ENCODE results near the gene SPSB1. TPM values are rescaled to one million over a fixed set of nuclear protein-coding genes. Genes with fewer than 3 reads are reported as not detected.

The SPSB1 gene
- total and polyA plus RNA-seq, 2 of the 4 experiments (the other 2 are of a cell fraction) = 16.7 to 19.8 TPM

GRCh38 chr1:9244501-9245229 lies 48.0 kb upstream of the SPSB1 start:
- Histone ChIP-seq H3K23ac (ENCODE audit: low read depth, low read length) (no peak overlapping the region), H2AK5ac (ENCODE audit: low read depth, low read length) (no peak overlapping the region), H2AK9ac (replicated peaks; ENCODE audit: low read depth, low read length, poor library complexity) (no peak overlapping the region), H2AFZ (replicated peaks; ENCODE audit: low read length, poor library complexity) (no peak overlapping the region), H3K14ac (replicated peaks; ENCODE audit: low read depth, low read length) (no peak overlapping the region), H3K4me1 (ENCODE audit: control insufficient read depth, insufficient read depth, low read length) (peaks cover 16% of the 10 kb centered on the region), H3K9ac (ENCODE audit: low read depth, low read length) (no peak overlapping the region), H3K4me3 (ENCODE audit: insufficient read depth, low read depth, low read length) (no peak overlapping the region), H2BK20ac (ENCODE audit: low read depth, low read length) (no peak overlapping the region), H3K18ac (ENCODE audit: low read depth, low read length) (no peak overlapping the region), H3K79me1 (ENCODE audit: low read depth in 1 of 2, low read length in 2 of 2) (peaks cover 10 to 50% of the 10 kb centered on the region in 2 experiments; a peak in 3 of 4 replicates), H3K4me2 (ENCODE audit: low read depth, low read length) (no peak overlapping the region), H2BK15ac (ENCODE audit: low read depth, low read length) (no peak overlapping the region), H3K4ac (ENCODE audit: low read depth, low read length) (no peak overlapping the region), H4K5ac (ENCODE audit: low read depth, low read length) (no peak overlapping the region), H3K27me3 (ENCODE audit: control insufficient read depth, insufficient read depth, low read length) (no peaks in the 10 kb centered on the region), H3K36me3 (ENCODE audit: control insufficient read depth, insufficient read depth, low read length) (peaks cover 16% of the 10 kb centered on the region; the same call in 1 of the 2 replicates), H3K56ac (ENCODE audit: extremely low read depth, insufficient read depth, low read length) (no peak overlapping the region), H3K27ac (ENCODE audit: insufficient read depth, low read length) (no peak overlapping the region), H3K9me1 (ENCODE audit: insufficient read depth, low read length) (peaks cover 24% of the 10 kb centered on the region; the same call in 1 of the 2 replicates), H2BK5ac (ENCODE audit: low read depth, low read length, poor library complexity, severe bottlenecking) (no peak overlapping the region), H3K9me3 (ENCODE audit: control insufficient read depth, insufficient read depth, low read length) (no peaks in the 10 kb centered on the region), H4K20me1 (ENCODE audit: insufficient read depth, low read length) (no peaks in the 10 kb centered on the region), H2BK120ac (ENCODE audit: low read depth, low read length) (no peak overlapping the region), H4K8ac (ENCODE audit: low read depth in 2 of 2, low read length in 2 of 2) (no peak overlapping the region), H4K91ac (ENCODE audit: insufficient read depth, low read depth, low read length) (no peak overlapping the region)
- dilution Hi-C loops (cut with HindIII; ENCODE audit: low sequenced_read_pairs, unreplicated experiment) (no loop called here), intact Hi-C loops (cut with micrococcal nuclease) (no loop called here), in situ Hi-C loops (cut with MboI; ENCODE audit: low sequenced_read_pairs) (no loop called here)
- BruUV-seq (replicated peaks) = no TSS peak
- TF ChIP-seq MAZ (IDR thresholded peaks at IDR 0.05; ENCODE audit: borderline replicate concordance, low read depth, low read length) = no peak
- TF ChIP-seq, protein P1, sequence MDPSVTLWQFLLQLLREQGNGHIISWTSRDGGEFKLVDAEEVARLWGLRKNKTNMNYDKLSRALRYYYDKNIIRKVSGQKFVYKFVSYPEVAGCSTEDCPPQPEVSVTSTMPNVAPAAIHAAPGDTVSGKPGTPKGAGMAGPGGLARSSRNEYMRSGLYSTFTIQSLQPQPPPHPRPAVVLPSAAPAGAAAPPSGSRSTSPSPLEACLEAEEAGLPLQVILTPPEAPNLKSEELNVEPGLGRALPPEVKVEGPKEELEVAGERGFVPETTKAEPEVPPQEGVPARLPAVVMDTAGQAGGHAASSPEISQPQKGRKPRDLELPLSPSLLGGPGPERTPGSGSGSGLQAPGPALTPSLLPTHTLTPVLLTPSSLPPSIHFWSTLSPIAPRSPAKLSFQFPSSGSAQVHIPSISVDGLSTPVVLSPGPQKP (IDR thresholded peaks at IDR 0.05; ENCODE audit: borderline replicate concordance, low read depth, low read length) = no peak
- ChIA-PET POLR2A (ENCODE audit: unreplicated experiment) (interaction anchor here (0.6 kb wide), 1 partner anchor 8 kb away, joined by 3 read pairs; no protein-coding TSS in a partner anchor), CTCF (interaction anchor here (1.2 to 1.5 kb wide), 2 partner anchors 10 to 134 kb away, joined by 3 to 5 read pairs; partner anchors contain the start of gene H6PD)
- DNase-seq (no peak), ATAC-seq (ENCODE audit: low read depth) (no peak)
- WGBS, 2 experiments (ENCODE audit: extremely low coverage in 2 of 2, insufficient read length in 1 of 2) = 52% methylated on average over 2 of the region's 9 CpGs; no CpG with 5 or more reads in 1 of the 2 experiments

All from IMR-90 (cell line).